Ascending aorta (tissue), 2 donors: ENCODE measurements around the gene SIL1. TPM values are rescaled to one million over a fixed set of nuclear protein-coding genes. Genes with fewer than 3 reads are reported as not detected.
"Not testable (repeated sequence)": the region's sequence is repeated elsewhere in the genome, so short reads cannot be mapped to it uniquely, and the experiment has no call there.

Experiments
- DNase-seq, 2 donors: peaks; one replicate each; pipeline ENCODE4 v3.0.0-alpha.2; 2019; ENCODE audit warnings: low spot score in 2 of 2
- H3K27ac ChIP-seq, 2 donors: fragments of 200-600 bp; sonication (generic); one replicate each; pipeline ENCODE4 v1.5.1; 2016 to 2017; ENCODE audit warnings: mild to moderate bottlenecking in 1 of 2
- H3K27me3 ChIP-seq: fragments of 200-600 bp; sonication (generic); one replicate; pipeline ENCODE4 v1.5.1; 2017
- H3K36me3 ChIP-seq, 2 donors: fragments of 200-600 bp; sonication (generic); one replicate each; pipeline ENCODE4 v1.5.1; 2016
- H3K4me1 ChIP-seq, 2 donors: fragments of 200-600 bp; sonication (generic); one replicate each; pipeline ENCODE4 v1.5.1; 2016 to 2017; ENCODE audit warnings: mild to moderate bottlenecking in 1 of 2
- H3K4me3 ChIP-seq, 2 donors: fragments of 200-600 bp; sonication (generic); one replicate each; pipeline ENCODE4 v1.5.1; 2016 to 2017; ENCODE audit warnings: mild to moderate bottlenecking in 1 of 2
- H3K9me3 ChIP-seq, 2 donors: fragments of 200-600 bp; sonication (generic); one replicate each; pipeline ENCODE4 v1.5.1; 2016
- intact Hi-C: fragments of 100-400 bp; cut with DNase I; formaldehyde crosslinking; loops from one replicate; pipeline ENCODE4 v1.15.1; 2023
- total RNA-seq: library from RNA; depleted of rRNA; stranded (reverse); fragments of >200 nt; gene quantifications from one replicate; pipeline ENCODE4 v1.1.0, GENCODE V29; 2016
- TF ChIP-seq, protein P1 (sequence below), 3 experiments: fragments of 200-600 bp in 2 of 3; fragments of 450-650 bp in 1 of 3; sonication (generic) in 2 of 3; IDR thresholded peaks; one replicate each; pipeline ENCODE4 v1.5.1; 2016 to 2019; ENCODE audit warnings: antibody characterized with exemption in 3 of 3, mild to moderate bottlenecking in 1 of 3, moderate library complexity in 1 of 3

The SIL1 gene
- total RNA-seq, 1 donor from 2014 or later: 53.4 TPM

DNA sequence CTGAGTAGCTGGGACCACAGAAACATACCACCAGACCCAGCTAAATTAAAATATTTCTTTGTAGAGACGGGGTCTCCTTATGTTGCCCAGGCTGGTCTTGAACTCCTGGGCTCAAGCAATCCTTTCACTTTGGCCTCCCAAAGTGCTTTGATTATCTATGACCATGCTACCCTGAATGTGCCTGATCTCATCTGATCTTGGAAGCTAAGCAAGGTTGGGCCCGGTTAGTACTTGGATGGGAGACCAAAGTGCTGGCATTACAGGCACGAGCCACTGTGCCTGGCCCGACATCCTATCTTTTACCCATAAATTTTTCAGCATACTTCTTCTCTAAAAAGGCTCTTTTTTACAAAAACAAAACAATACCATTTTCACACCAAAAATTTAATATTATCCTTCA, 186.0 kb downstream of the SIL1 start:
- intact Hi-C loops: no loop called here
- no peaks in the 10 kb centered on the region for H3K9me3 ChIP-seq
- TF ChIP-seq, protein P1, sequence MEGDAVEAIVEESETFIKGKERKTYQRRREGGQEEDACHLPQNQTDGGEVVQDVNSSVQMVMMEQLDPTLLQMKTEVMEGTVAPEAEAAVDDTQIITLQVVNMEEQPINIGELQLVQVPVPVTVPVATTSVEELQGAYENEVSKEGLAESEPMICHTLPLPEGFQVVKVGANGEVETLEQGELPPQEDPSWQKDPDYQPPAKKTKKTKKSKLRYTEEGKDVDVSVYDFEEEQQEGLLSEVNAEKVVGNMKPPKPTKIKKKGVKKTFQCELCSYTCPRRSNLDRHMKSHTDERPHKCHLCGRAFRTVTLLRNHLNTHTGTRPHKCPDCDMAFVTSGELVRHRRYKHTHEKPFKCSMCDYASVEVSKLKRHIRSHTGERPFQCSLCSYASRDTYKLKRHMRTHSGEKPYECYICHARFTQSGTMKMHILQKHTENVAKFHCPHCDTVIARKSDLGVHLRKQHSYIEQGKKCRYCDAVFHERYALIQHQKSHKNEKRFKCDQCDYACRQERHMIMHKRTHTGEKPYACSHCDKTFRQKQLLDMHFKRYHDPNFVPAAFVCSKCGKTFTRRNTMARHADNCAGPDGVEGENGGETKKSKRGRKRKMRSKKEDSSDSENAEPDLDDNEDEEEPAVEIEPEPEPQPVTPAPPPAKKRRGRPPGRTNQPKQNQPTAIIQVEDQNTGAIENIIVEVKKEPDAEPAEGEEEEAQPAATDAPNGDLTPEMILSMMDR (IDR thresholded peaks at IDR 0.05): no peak
- no peak overlapping the region for H3K4me3 ChIP-seq
- H3K27ac ChIP-seq: no peak overlapping the region
- no peaks in the 10 kb centered on the region for H3K27me3 ChIP-seq
- H3K4me1 ChIP-seq: no peaks in the 10 kb centered on the region
- no peaks in the 10 kb centered on the region for H3K36me3 ChIP-seq
- DNase-seq: no peak

DNA sequence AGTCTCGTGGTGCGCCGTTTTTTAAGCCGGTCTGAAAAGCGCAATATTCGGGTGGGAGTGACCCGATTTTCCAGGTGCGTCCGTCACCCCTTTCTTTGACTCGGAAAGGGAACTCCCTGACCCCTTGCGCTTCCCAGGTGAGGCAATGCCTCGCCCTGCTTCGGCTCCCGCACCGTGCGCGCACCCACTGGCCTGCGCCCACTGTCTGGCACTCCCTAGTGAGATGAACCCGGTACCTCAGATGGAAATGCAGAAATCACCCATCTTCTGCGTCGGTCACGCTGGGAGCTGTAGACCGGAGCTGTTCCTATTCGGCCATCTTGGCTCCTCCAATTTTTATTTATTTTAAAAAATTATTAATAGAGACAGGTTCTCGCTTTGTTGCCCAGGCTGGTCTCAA, 187.0 kb downstream of the SIL1 start:
- intact Hi-C loops, H3K27me3 ChIP-seq, H3K27ac ChIP-seq, H3K4me1 ChIP-seq, H3K9me3 ChIP-seq, H3K36me3 ChIP-seq, DNase-seq, H3K4me3 ChIP-seq: not testable (repeated sequence)

- H3K27me3 ChIP-seq: no peaks in the 10 kb centered on the region
- TF ChIP-seq, protein P1 (IDR thresholded peaks at IDR 0.05): no peak
- H3K4me1 ChIP-seq: no peaks in the 10 kb centered on the region
- no peaks in the 10 kb centered on the region for H3K9me3 ChIP-seq
- no peak overlapping the region for H3K27ac ChIP-seq
- no peak for DNase-seq
- H3K4me3 ChIP-seq: no peak overlapping the region
- intact Hi-C loops: no loop called here
- H3K36me3 ChIP-seq: no peaks in the 10 kb centered on the region
Measured at GRCh38 chr5:139004374-139005307, 193.5 kb downstream of the SIL1 start.

DNA sequence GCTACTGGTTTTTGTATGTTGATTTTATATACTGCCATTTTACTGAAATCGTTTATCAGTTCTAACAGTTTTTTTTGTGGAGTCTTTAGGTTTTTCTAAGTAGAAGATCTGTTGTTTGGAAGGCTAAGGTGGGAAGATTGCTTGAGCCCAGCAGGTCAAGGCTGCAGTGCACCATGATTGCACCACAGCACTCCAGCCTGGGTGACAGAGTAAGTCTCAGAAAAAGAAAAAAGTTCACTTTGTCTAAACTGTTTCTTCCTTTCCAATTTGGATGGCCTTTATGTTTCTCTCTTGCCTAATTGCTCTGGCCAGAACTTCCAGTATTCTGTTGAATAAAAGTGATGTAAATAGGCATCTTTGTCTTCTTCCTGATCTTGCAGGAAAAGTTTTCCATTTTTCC, 198.5 kb downstream of the SIL1 start:
- DNase-seq: no peak
- Histone ChIP-seq H3K9me3 (no peaks in the 10 kb centered on the region), H3K4me1 (no peaks in the 10 kb centered on the region), H3K4me3 (no peak overlapping the region), H3K27ac (no peak overlapping the region), H3K36me3 (no peaks in the 10 kb centered on the region), H3K27me3 (no peaks in the 10 kb centered on the region)
- TF ChIP-seq, protein P1 (IDR thresholded peaks at IDR 0.05): no peak
- intact Hi-C loops: no loop called here

DNA sequence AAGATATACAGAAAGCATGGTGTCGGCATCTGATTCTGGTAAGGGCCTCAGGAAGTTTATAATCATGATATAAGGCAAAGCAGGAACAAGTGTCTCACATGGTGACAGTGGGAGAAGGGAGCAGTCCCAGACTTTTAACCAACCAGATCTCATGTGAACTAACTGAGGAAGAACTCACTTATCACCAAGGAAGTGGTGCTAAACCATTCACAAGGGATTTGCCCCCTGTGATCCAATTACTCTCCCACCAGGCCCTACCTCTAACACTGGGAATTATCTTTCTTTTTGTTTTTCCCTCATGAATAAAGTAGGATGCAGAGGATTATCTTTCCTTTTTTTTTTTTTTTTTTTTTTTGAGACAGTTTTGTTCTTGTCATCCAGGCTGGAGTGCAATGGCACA, 199.6 kb downstream of the SIL1 start:
- Histone ChIP-seq H3K4me3 (no peak overlapping the region), H3K4me1 (no peaks in the 10 kb centered on the region), H3K36me3 (no peaks in the 10 kb centered on the region), H3K27me3 (no peaks in the 10 kb centered on the region), H3K27ac (no peak overlapping the region), H3K9me3 (no peaks in the 10 kb centered on the region)
- intact Hi-C loops: no loop called here
- DNase-seq: no peak
- TF ChIP-seq, protein P1 (IDR thresholded peaks at IDR 0.05): no peak

- Histone ChIP-seq H3K27me3 (no peaks in the 10 kb centered on the region), H3K36me3 (no peaks in the 10 kb centered on the region), H3K4me3 (no peak overlapping the region), H3K9me3 (no peaks in the 10 kb centered on the region), H3K4me1 (no peaks in the 10 kb centered on the region), H3K27ac (no peak overlapping the region)
- intact Hi-C loops: no loop called here
- TF ChIP-seq, protein P1 (IDR thresholded peaks at IDR 0.05): no peak
- no peak for DNase-seq
Measured at GRCh38 chr5:138996120-138996519, 202.0 kb downstream of the SIL1 start.
